T-helper 2 cell (primary cell): Measurements from ENCODE around the gene TPRN.

Experiments
- DNase-seq, 5 experiments: peaks; one replicate each; pipeline versions ENCODE4 v3.0.0 to v3.0.0-alpha.2; 2012 to 2022

TPRN gene

GRCh38 chr9:137224830-137225694 is 24.5 kb upstream of the TPRN start, which contains the start of gene CYSRT1:
CYSRT1 (plus strand) TSS chr9:137225174; CDS start chr9:137225622, 448 bp downstream.
- peak in 1 of 5 experiments; percentile 45 for DNase-seq

- peak; percentile 93 to 98 (median 97) for DNase-seq
Observed at GRCh38 chr9:137223078-137223970, 22.8 kb upstream of the TPRN start.

DNA sequence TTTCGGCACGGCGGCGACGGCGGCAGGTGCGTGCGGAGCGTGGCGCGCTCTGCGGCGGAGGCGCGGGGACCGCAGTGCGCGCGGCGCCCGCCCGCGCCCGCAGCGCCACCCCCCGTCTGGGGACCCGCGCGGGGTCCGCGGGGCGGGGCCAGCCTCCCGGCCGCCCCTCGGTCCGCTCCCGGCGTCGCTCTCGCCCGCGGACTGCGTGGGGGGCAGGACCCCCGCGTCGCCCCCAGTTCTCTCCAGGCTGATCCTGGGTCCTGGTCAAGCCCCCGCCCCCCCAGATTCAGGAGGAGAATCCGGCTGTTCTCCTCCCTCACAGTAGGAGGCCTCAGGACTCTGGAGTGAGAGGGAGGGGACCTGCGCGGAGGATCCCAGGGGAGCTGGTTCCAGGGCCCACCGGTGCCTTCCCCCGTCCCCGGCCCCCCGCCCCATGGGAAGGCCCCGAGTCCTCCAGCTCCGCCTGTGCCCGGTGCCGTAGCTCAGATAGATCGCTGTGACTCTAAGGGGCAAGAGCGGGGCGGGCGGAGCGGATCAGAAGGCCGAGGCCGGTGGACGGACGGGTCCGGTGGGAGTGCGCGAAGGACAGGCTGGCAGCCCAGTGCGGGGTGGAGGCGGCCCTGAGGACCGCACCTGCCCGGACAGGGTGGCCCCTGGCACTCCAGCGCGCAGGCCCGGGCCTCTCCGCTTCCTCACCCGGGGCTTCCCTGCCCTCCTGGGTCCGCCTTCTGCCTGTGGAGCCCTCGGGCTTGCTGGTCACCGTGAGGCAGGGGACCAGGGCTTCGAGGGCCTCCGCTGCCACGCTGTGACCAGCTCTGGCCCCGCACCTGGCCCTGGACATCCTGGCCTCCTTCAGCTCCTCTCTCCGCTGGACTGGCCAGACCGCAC is 21.9 kb upstream of the TPRN start, which contains the start of gene RNF208:
Gene RNF208, minus strand, starts transcription at position 51 of the 888 bp plus-strand sequence. CDS start 1,028 bp downstream, outside the sequence.
- DNase-seq: peak in 1 of 5 experiments; percentile 29

GRCh38 chr9:137221506-137222111 is 21.1 kb upstream of the TPRN start:
- DNase-seq: peak in 1 of 5 experiments; percentile 49

DNA sequence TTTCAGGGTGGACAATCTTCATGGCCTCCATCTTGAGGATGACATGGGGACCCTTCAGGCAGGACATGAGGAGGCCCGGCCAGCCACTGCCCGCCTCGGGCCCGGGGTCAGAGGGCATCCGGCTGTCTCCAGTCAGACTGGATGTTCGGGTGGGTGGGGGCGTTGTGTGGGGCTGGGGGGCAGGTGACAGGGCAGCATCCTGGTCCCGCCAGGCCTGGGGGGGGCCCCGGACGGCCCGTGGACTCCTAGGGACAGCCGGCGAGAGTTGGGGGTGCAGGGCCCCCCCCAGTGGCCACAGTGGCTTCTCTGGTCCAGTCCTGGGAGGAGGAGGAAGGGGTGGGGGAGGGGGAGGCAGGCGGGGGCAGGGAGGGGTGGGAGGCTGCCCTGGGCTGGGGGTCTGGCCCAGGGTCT is 20.6 kb upstream of the TPRN start:
- DNase-seq: no peak

- no peak for DNase-seq
Observed at GRCh38 chr9:137220317-137221094, 20.0 kb upstream of the TPRN start.

DNA sequence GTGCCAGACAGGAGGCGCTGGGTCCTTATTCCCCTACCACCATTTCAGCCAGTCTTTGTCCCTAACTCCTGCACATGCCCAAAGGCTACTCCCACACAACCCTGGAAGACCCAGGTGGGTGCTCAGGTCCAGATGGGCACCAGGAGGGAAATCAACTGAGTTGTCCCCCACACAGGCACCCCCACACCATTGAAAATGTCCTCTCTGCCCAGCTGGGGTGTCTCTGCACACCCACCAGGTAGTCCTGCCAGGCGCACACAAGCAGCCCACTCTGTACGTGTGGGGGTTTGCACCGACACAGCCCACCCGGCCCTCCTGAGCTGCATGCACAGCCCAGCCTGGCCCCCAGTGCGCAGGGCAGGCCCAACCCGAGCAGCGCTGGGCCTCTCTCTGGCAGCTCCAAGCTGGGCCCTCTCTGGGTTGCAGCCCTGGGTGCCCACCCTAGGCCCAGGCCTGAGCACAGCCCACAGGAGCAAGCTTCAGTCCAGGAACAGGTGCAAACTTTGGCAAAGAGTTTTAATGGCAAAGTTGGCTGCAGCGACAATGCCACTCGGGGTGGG is 19.3 kb upstream of the TPRN start:
- no peak for DNase-seq

DNA sequence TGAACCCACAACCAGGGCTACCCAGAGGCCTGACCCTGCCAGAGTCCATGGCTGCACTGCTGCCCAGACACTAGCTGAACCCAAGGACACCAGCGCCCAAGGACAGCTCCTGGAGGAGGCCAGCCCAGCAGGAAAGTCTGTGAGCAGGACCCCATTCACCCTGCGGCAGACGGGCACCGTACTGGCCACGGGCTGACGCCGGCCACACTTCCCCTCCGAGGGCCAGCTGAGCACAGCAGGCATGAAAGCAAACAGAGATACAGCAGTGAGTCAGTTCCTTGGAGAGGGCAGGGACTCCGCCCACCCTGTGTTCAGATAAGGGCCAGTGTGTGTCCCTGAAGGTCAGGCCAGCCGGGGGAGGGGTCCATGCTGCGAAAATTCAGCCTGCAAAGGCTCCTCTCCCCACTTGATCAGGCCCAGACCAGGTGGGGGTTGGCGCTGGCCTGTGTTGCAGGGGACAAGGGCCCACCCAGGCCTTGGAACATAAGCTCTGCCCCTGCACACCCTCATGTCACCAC is 18.3 kb upstream of the TPRN start:
- no peak for DNase-seq

- no peak for DNase-seq
Observed at GRCh38 chr9:137218212-137218753, 17.7 kb upstream of the TPRN start.

DNA sequence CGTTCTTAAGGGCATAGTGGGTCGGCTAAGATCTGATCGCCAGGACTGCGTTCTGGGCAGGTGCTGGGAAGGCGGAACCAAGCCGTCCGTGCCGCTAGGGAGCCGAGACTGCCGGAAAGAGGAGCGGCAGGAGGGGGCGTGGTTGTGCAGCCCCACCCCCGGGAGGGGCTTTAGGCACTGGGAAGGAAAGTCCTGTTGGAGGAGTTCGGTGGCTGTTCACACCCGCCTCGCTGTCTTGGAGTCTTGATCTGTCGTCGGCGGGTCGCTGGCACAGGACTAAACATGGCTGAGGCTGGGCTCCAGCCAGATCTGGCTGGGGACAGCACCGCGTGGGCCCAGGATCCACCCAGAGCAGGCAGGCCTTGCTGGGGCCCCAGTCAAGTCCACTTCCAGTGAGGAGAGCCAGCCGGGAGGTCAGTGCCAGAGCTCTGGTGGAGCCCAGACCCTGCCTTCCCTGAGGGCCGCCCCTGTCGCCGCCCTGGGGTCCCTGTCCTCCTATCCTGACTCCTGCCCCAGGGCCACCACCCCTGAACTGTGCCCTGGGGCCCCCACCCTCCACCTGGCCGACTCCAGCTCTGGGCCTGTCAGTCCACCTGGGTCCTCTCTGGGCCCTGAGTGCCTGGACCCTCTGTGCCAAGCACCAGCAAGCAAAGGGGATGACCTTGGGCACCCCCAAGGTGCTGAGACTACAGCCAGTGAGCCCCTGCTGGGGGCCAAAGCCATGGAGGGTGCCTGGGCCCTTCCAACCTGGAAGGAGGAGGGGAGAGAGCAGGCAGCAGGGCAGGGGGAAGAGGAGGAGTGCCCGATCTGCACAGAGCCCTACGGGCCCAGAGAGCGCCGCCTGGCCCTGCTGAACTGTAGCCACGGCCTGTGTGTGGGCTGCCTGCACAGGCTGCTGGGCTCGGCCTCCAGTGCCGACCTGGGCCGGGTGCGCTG is 17.0 kb upstream of the TPRN start:
- DNase-seq: no peak

- DNase-seq: no peak
Observed at GRCh38 chr9:137216188-137216965, 15.8 kb upstream of the TPRN start.

GRCh38 chr9:137215196-137215986 is 14.8 kb upstream of the TPRN start:
- DNase-seq: no peak

DNA sequence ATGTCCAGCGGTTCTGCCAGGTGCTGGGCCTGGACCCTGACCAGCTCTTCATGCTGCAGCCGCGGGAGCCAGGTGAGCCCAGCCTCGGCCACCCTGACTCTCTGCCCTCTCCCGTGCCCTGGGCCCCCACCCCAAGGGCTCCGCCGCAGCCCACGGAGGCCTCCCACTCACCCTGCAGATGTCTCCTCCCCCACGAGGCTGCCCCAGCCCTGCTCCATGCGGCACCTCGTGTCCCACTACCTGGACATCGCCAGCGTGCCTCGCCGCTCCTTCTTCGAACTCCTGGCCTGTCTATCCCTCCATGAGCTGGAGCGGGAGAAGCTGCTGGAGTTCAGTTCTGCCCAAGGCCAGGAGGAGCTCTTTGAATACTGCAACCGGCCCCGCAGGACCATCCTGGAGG is 14.1 kb upstream of the TPRN start:
- DNase-seq: no peak

GRCh38 chr9:137213160-137214060 is 12.9 kb upstream of the TPRN start:
- no peak for DNase-seq

- DNase-seq: no peak
Observed at GRCh38 chr9:137212520-137212919, 12.0 kb upstream of the TPRN start.

DNA sequence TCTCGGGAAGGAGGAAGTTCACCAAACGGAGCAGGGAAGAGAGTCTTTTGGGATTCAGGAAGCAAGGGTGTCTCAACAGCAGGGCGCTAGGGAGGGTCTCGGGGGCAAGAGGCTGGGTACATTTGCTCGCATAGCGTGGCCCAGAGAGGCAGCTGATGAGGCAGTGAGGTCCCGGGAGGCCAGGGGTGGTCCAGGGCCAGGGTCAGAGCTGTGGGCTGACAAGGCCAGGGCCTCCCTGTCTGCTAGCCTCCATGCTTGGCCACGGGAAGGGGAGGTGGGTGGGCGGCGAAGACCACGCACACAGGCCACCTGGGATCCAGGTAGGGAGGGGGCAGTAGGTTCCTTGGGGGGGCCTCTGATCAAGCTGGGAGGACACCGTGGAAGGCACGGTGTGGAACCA is 11.0 kb upstream of the TPRN start:
- DNase-seq: no peak
